Endometrial microvascular endothelial cells (primary cell): Measurements from ENCODE around the gene AGA. TPM values are rescaled to one million over a fixed set of nuclear protein-coding genes. Genes with fewer than 3 reads are reported as not detected.

ENCODE experiments used
- in situ Hi-C: cut with HindIII; loops from 2 replicates; pipeline ENCODE4 v1.10.0; 2017; ENCODE audit warnings: low sequenced_read_pairs, low pct_unique_long_range_greater_than_20kb; ENCODE audit errors: inconsistent ontology term
- total RNA-seq: library from RNA; depleted of rRNA; stranded (reverse); fragments of >200 nt; gene quantifications from one replicate; pipeline ENCODE4 v1.2.3, GENCODE V29; 2015; ENCODE audit errors: inconsistent ontology term

Gene AGA
- total RNA-seq, 1 donor from 2014 or later, result 19.9 TPM

DNA sequence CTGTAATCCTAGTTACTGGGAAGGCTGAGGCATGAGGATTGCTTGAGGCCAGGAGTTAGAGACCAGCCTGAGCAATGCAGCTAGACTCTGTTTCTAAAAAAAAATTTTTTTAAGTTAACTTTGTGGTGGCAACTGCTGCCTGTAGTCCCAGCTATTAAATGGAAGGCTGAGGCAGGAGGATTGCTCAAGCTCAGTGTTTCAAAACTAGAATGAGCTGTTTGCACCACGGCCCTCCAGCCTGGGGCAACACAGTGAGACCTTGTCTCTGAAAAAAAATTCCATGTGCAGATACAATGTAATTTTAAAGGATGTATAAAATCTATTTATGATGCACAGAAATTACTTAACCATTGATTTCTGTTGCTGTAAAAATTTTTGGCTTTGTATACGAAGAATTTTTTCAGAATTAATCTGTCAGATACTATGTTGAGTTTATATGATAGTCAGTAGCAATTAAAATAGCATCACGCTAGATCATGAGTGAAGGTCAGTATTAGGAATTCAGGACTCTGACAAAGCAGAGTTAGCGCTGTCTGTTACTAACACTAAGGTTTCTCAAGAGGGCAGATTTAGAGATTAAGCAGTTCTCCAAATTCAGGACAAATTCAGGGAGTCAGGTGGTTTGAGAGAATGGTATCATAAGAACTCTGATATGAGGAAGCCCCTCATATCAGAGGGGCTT, 8.3 kb upstream of the AGA start:
- in situ Hi-C loops, result no loop called here

DNA sequence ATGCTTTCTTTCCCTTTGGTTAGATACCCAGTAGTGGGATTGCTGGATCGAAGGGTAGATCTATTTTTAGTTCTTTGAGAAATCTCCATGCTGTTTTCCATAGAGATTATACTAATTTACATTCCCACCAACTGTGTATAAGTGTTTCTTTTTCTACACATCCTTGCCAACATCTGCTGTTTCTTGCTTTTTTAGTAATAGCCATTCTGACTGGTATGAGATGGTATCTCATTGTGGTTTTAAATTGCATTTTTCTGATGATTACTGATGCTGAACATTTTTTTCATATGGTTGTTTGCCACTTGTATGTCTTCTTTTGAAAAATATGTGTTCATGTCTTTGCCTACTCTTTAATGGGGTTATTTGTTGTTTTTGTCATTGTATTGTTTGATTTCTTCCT, 6.6 kb upstream of the AGA start:
- in situ Hi-C loops, result no loop called here

DNA sequence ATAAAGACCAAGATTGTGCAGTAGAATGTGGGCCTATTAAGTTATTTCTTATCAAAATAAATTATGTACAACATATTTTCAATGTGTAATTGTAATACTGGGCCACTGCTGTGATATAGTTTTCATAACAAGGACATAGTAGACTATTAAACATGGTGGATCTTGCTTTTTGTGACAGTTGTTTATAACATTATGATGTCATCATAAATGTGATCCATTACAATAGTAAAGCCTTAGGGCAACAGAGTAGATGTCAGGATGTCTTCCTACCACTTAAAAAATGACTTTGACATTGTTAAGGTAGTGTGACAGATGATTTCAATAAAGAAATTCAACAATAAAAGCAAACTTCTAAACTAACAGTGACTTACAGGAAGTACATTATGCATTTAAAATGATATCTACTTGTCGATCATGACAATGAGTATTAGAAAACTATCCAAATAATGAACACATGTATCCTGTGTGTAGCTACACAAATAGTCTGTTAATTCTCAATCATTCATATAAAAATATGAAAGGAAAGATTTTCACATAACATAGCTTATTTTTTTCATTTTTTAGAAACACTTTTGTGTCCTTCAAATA, 5.3 kb upstream of the AGA start:
- in situ Hi-C loops, result no loop called here

DNA sequence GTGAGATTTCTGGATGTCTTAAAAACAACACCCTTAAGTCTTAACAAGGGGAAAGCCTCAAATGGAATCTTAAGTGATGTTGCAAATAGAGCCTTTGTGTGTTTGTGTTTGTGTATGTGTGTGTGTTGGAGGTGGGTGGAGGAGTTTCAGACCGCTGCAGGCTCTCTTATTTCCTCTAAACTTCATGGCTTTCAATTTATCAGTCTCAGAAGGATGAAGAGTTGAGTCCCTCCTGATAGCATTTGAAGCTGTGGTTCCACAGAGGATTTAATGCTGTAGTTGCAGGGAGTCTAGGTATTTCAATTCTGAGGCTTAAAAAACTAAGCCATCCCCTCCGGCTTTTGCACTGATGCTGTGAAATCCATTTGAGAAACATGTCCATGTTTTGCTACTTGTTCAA, 4.3 kb upstream of the AGA start:
- in situ Hi-C loops, result no loop called here

DNA sequence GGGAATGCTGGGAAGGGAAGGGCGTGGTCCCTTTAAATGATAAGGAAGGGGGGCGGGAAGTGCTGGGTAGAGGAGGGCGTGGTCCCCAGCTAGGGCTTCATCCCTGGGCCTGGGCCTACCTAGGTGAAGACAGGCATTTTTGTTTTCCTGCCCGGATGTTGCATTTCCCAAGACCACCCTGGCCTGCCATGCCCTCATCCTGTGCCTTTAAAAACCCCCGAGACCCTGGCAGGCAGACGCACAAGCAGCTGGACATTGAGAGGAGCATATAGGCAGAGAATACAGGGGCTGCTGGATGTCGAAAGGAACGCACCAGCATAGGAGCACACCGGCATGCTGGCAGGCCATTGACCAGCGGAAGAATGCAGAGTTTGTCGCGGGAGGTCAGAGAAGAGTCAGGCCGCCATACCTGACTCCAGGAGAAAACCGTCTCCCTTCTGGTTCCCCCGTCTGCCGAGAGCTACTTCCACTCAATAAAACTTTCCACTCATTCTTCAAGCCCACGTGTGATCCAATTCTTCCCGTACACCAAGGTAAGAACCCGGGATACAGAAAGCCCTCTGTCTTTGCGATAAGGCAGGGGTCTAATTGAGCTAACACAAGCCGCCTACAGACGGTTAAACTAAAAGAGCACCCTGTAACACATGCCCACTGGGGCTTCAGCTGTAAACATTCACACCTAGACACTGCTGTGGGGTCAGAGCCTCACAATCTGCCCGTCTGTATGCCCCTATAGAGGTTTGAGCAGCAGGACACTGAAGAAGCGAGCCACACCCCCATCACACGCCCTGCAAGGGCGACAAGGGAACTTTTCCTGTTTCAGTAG, 2.9 kb upstream of the AGA start:
- in situ Hi-C loops, result no loop called here

DNA sequence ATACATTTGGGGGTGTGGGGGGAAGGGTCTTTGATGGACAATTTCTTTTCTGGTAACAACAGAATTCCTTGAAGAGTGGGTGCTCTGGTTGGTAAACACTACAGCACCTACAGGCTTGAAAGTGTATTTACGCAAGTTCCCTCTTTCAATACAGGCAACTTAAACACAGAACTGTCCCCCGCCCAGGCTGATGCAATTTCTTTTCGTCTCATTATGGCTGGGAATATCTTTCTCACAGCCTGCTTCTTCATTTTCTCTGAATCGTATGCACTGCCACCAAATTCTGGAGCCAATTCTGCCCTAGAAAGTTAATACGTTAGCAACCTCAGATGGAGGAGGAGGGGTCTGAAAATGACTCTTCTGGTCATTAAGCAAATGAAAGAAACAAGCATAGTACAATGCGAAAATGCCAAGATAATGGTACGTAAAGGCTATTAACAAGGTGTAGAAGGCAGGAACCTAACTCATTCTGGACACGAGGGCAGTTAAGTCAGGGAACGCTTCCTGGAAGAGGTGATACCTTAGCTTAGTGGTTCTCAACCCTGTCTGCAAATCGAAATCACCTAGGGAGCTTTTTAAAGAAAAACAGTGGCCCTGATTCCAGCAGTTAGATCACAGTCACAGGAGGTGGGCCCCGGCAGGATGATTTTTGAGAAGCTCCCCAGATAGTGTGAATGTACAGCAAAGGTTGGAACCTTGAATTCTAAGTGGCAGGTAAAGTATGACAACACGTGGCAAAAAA, 1.0 kb downstream of the AGA start:
- in situ Hi-C loops, result no loop called here

DNA sequence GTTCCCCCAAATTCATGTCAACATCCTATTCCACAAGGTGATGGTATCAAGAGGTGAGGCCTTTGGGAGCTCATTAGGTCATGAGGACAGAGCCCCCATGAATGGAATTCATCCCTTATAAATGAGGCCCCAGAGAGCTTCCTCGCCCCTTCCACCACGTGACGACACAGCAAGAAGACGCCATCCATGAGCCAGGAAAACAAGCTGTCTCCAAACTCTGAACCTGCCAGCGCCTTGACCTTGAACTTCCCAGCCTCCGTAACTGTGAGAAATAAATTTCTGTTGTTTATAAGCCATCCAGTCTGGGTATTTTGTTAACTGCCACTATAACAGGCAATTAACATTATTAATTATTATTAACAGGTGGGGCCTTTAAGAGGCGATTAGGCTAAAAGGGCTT, 5.8 kb downstream of the AGA start:
- in situ Hi-C loops, result no loop called here

DNA sequence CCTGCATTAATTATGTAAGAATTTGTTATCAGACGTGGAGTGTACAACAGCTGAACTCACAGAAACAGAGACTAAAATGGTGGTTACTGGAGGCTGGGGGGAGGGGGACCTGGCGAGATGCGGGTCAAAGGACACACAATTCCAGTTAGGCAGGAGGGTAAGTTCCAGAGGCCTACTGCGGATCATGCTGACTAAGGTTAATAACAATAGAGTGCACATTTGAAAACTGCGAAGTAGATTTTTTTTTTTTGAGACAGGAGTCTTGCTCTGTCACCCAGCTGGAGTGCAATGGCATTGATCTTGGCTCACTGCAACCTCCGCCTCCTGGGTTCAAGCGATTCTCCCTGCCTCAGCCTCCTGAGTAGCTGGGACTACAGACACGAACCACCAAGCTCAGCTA, 7.6 kb downstream of the AGA start:
- in situ Hi-C loops, result no loop called here

DNA sequence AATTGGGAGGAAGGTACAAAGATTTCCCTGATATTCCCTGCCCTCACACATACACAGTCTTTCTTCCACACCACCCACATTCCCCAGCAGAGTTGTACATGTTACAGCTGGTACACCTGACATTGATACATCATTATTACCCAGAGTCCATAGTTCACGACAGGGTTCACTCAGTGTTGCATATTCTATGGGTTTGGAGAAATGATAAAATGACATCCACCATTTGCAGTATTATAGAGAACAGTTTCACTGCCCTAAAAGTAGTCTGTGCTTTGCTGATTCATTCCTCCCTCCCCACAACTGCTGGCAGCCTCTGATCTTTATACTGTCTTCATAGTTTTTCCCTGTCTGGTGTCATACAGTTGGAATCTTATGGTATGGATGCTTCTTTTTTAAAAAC, 15.0 kb downstream of the AGA start:
- in situ Hi-C loops, result no loop called here

DNA sequence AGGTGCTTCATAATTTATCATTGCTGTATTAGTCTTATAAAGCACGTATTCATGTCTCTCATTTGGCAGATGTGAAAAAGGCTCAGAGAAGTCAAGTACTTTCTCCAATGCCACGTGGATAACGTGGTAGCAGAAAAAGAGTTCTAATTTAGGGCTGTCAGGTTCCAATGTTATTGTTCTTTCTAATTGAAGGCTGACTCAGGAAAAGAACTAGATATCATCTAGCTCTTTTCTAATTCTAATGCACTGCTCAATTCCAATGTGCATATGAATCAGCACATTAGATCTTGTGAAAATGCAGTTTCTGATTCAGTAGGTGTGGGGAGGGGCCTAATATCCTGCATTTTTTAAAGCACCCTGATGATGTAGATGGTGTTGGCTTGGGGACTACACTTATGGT, 22.8 kb downstream of the AGA start:
- in situ Hi-C loops, result no loop called here

DNA sequence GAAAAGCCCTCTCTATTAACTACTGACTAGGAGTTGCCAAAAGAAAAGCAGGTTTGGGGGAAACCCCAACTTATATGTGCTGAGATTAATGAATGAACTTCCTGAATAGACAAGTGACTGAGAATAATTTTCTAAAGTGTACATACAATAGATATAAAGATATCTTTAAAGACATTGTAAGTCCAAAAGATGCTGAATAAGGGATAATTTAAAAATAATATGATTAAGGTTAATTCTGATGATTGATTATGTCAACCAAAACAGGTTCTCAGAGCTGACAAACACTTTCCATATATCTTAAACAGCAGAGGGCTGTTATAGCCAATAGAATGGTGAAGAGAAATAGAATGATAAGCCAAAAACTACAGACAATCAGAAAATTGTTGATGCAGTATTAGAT, 28.6 kb downstream of the AGA start:
- in situ Hi-C loops, result no loop called here

DNA sequence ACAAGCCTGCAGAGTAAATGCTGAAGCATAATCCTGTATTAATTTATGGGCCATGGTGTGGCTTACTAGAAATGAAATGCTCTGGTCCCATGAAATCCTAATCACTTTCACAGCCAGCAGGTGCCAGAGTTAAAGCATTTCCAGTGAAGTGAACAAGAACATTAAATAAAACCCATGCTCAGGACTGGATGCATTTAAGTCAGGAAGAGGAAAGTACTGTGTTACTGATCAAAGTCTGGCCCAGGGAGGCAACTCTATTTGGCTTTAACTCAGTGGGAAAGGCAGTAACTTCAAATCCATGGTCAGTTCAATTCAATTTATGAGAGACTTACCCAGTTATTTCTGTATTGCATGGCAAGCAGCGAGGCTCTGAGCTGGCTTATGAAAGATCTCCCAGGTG, 29.2 kb downstream of the AGA start:
- in situ Hi-C loops, result no loop called here

DNA sequence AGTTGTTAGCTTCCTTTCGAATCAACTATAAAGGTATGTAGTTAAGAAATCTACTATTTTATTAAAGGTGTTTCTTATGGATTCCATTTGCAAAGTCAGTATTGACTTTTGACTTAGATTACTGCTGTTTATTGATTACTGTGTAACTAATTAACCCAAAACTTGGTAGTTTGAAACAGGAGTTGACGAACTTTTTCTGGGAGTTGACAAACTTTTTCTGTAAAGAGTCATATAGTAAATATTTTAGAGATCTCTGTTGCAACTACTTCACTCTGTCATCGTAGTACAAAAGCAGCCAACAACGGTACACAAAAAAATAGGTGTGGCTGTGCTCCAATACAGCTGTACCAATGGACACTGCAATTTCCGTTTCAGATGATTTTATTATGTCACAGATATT, 30.2 kb downstream of the AGA start:
- in situ Hi-C loops, result no loop called here

DNA sequence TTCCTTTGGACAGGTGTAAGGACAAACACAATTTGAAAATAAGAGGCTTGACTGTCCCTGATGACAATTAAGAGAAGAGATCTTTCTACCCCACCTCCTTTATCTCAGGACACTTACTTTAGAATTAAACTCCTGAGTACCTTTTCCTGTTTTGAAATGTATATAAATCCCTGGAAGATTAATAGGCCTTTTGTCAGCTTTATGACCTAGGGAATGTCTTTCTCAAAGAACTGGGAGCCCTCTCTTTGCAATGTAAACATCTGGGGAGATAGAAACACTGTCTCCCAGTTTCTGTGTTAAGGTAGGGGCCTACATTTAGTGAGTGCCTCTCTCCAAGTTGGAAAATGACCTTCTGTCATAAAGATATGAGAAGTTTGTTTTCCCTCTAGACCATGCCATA, 31.7 kb downstream of the AGA start:
- in situ Hi-C loops, result no loop called here

DNA sequence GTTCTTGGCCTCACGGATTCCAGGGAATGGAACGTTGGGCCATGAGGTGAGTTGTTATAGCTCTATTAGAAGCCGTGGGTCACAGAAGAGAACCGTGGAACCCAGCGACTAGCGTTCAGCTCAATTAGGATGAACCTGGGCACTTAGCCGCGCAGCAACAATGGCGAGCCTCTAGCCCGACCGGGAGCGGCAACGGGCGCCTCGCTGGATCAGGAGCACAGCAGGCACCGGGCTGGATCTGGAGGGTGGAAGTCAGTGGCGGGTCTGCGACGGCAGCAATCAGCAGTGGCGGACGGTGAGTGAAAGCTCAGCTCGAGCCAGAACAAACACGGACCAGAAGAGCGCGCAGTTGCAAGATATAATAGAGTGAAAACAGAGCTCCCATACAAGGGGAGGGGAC, 34.2 kb downstream of the AGA start:
- in situ Hi-C loops, result no loop called here

DNA sequence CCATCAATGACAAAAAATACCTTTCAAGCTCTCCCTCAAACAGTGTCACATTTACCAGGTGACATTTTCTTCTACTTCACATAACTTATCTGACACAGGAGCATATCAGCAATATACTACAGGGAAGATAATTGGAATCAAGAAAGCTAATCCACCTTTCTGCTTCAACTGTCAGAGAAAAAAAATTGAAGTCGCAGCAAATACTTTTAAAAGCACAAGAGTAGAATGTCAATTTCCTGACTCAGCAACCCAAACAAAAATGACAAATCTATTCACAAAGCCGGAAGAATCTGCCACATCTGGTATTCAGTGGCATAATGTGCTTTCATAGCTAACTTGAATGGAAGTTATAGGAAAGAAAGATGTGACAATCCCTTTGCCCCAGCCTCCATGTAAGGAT, 36.7 kb downstream of the AGA start:
- in situ Hi-C loops, result no loop called here

DNA sequence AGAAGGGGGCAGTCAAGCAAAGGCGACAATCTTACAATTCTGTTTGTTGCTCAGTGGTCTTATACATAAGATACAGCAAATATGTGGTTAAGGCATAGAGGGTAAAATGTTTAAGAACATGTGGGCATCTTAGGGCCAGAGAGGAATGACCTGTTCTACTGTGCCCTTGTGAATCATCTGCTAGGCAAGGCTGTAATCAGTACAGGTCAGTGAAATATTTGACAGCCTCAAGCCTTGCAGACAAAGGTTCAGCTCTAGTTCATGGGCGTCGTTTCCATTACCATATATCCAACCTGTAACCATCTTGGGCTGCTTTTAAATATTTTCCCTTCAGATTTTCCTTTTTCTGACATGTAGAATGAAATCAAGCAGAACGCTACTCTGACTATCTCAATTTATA, 37.3 kb downstream of the AGA start:
- in situ Hi-C loops, result no loop called here

DNA sequence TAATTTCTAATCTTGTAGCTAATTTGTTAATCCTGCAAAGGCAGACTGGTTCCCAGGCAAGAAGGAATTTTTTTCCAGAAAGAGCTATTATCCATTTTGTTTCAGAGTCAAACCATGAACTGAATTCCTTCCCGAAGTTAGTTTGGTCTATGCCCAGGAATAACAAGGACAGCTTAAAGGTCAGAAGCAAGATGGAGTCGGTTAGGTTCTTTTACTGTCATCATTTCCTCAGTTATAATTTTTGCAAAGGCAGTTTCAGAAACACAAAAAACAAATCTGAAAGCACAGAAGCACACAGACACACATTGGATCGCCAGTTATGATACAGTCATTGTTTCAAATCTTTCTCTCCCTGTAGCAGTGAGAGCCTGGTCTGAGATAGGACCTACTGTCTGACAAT, 37.9 kb downstream of the AGA start:
- in situ Hi-C loops, result no loop called here

DNA sequence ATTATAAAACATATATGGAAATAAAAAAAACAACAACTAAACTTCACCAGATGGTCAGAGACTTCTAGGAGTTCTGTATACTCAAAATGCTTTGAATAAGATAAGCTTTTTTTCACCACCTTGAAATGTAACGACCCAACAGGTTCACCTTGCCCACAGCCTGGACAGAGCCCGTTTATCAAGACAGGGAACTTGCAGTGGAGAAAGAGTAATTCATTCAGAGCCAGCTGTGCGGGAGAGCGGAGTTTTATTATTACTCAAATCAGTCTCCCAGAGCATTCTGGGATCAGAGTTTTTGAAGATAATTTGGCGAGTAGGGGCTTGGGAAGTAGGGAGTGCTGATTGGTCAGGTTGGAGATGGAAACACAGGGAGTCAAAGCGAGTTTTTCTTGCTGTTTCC, 38.5 kb downstream of the AGA start:
- in situ Hi-C loops, result no loop called here
